Cardiac muscle cell (in vitro differentiated cells and primary cell): ENCODE results near the gene CHPT1. TPM values are rescaled to one million over a fixed set of nuclear protein-coding genes. Genes with fewer than 3 reads are reported as not detected.

Experiments
- DNase-seq, 2 donors: peaks; one replicate each; pipeline versions ENCODE4 v3.0.0 to v3.0.0-alpha.2; 2010 to 2017; ENCODE audit warnings: low read depth in 1 of 2, low spot score in 1 of 2
- H3K27ac ChIP-seq: fragments of 200-600 bp; sonication (generic); 2 replicates; pipeline ENCODE4 v1.5.1; 2016
- H3K27me3 ChIP-seq: fragments of 200-600 bp; sonication (generic); 2 replicates; pipeline ENCODE4 v1.6.0; 2016; ENCODE audit warnings: control low read depth
- H3K36me3 ChIP-seq: fragments of 200-600 bp; sonication (generic); 2 replicates; pipeline ENCODE4 v1.5.1; 2016; ENCODE audit warnings: control low read depth
- H3K4me1 ChIP-seq: fragments of 200-600 bp; sonication (generic); 2 replicates; pipeline ENCODE4 v1.8.1; 2017; ENCODE audit warnings: low read depth, mild to moderate bottlenecking, mixed run types
- H3K4me3 ChIP-seq: fragments of 200-600 bp; sonication (generic); 2 replicates; pipeline ENCODE4 v1.5.1; 2016; ENCODE audit warnings: mild to moderate bottlenecking
- H3K9me3 ChIP-seq: fragments of 200-600 bp; sonication (generic); 2 replicates; pipeline ENCODE4 v1.5.1; 2017; ENCODE audit warnings: low read depth, mild to moderate bottlenecking, control low read depth
- polyA plus RNA-seq: library from polyadenylated mRNA; unstranded; fragments of >200 nt; fragmentation: Nextera tagmentation; extraction: Ambion mirVana; gene quantifications from 2 replicates; pipeline ENCODE4 v1.2.1, GENCODE V29; 2016
- total RNA-seq: library from RNA; depleted of rRNA; stranded (reverse); fragments of >200 nt; gene quantifications from 2 replicates; pipeline ENCODE4 v1.2.3, GENCODE V29; 2016
- TF ChIP-seq, protein P1 (sequence below): IDR thresholded peaks from 2 replicates; pipeline ENCODE4 v1.5.1; 2012; ENCODE audit warnings: low read depth, mild to moderate bottlenecking, low read length

Gene CHPT1
- total and polyA plus RNA-seq, 2 experiments from 2014 or later = 13.7 to 44.4 TPM

DNA sequence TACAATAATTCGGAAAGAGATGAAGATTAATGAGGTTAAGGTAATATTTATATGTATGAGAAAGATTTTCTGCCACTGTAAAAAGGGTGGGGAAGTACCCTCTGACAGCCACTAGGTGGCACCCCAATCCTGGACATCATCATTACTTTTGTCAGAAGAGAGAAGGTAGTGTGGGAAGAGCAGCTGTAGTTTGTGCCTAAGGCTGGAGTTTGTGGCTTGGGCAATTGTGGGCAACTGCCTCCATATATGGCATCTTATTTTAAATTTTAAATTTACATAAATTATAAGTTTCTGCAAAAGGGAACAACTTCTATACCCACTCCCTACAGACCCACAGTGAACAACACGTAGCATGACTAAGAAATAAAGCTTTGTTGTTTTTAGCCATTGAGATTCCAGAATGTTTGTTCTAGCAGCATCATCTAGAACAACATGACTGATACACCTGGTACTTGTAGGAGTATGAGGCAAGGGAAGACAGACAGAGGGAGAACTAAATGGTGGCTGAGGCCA, 76.3 kb downstream of the CHPT1 start:
- H3K27ac ChIP-seq = no peak overlapping the region
- no peaks in the 10 kb centered on the region for H3K9me3 ChIP-seq
- TF ChIP-seq, protein P1, sequence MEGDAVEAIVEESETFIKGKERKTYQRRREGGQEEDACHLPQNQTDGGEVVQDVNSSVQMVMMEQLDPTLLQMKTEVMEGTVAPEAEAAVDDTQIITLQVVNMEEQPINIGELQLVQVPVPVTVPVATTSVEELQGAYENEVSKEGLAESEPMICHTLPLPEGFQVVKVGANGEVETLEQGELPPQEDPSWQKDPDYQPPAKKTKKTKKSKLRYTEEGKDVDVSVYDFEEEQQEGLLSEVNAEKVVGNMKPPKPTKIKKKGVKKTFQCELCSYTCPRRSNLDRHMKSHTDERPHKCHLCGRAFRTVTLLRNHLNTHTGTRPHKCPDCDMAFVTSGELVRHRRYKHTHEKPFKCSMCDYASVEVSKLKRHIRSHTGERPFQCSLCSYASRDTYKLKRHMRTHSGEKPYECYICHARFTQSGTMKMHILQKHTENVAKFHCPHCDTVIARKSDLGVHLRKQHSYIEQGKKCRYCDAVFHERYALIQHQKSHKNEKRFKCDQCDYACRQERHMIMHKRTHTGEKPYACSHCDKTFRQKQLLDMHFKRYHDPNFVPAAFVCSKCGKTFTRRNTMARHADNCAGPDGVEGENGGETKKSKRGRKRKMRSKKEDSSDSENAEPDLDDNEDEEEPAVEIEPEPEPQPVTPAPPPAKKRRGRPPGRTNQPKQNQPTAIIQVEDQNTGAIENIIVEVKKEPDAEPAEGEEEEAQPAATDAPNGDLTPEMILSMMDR = peak; percentile 88
- H3K36me3 ChIP-seq = no peaks in the 10 kb centered on the region
- H3K4me1 ChIP-seq = no peaks in the 10 kb centered on the region
- DNase-seq = peak; percentile 67 to 83
- H3K27me3 ChIP-seq = no peaks in the 10 kb centered on the region
- H3K4me3 ChIP-seq = no peak overlapping the region

- no peaks in the 10 kb centered on the region for H3K27me3 ChIP-seq
- TF ChIP-seq, protein P1 = no peak
- no peak overlapping the region for H3K27ac ChIP-seq
- H3K4me3 ChIP-seq = no peak overlapping the region
- H3K9me3 ChIP-seq = no peaks in the 10 kb centered on the region
- no peaks in the 10 kb centered on the region for H3K4me1 ChIP-seq
- no peak for DNase-seq
- H3K36me3 ChIP-seq = no peaks in the 10 kb centered on the region
These were observed 78.4 kb downstream of the CHPT1 start for GRCh38 chr12:101775816-101776215.

- Histone ChIP-seq H3K4me1 (no peaks in the 10 kb centered on the region), H3K4me3 (no peak overlapping the region), H3K36me3 (no peaks in the 10 kb centered on the region), H3K27ac (no peak overlapping the region), H3K27me3 (no peaks in the 10 kb centered on the region), H3K9me3 (no peaks in the 10 kb centered on the region)
- TF ChIP-seq, protein P1 = no peak
- no peak for DNase-seq
These were observed 80.0 kb downstream of the CHPT1 start for GRCh38 chr12:101777485-101777884.

GRCh38 chr12:101777978-101778377, 80.5 kb downstream of the CHPT1 start:
- H3K4me1 ChIP-seq = no peaks in the 10 kb centered on the region
- H3K9me3 ChIP-seq = no peaks in the 10 kb centered on the region
- no peak for DNase-seq
- no peak overlapping the region for H3K27ac ChIP-seq
- no peaks in the 10 kb centered on the region for H3K27me3 ChIP-seq
- TF ChIP-seq, protein P1 = no peak
- H3K4me3 ChIP-seq = no peak overlapping the region
- H3K36me3 ChIP-seq = no peaks in the 10 kb centered on the region

Other genes starting within 250 kb of the CHPT1 start
- gene SPIC, start 222.3 kb upstream of the CHPT1 start, total RNA-seq = not detected in 2 replicates
- not detected in 2 replicates for gene SPIC, start 222.3 kb upstream of the CHPT1 start, polyA plus RNA-seq
- gene MYBPC1, start 102.7 kb upstream of the CHPT1 start, total RNA-seq = not detected in 2 replicates
- not detected in 2 replicates for gene MYBPC1, start 102.7 kb upstream of the CHPT1 start, polyA plus RNA-seq
- gene SYCP3, start 41.8 kb downstream of the CHPT1 start, total RNA-seq = not detected in 2 replicates
- gene SYCP3, start 41.8 kb downstream of the CHPT1 start, polyA plus RNA-seq = 0.49 and 0.76 TPM in 2 replicates
- gene GNPTAB, start 133.3 kb downstream of the CHPT1 start, total RNA-seq = 4.7 and 6.2 TPM in 2 replicates
- gene GNPTAB, start 133.3 kb downstream of the CHPT1 start, polyA plus RNA-seq = 4.0 and 8.6 TPM in 2 replicates
- gene DRAM1, start 179.9 kb downstream of the CHPT1 start, total RNA-seq = 0.04 and 0.06 TPM in 2 replicates
- 0.16 and 0.56 TPM in 2 replicates for gene DRAM1, start 179.9 kb downstream of the CHPT1 start, polyA plus RNA-seq